ENCODE results near the gene POU2AF3. TPM values are rescaled to one million over a fixed set of nuclear protein-coding genes. Genes with fewer than 3 reads are reported as not detected.

POU2AF3 gene
- total RNA-seq, 1 donor from 2014 or later, result 0.25 TPM

DNA sequence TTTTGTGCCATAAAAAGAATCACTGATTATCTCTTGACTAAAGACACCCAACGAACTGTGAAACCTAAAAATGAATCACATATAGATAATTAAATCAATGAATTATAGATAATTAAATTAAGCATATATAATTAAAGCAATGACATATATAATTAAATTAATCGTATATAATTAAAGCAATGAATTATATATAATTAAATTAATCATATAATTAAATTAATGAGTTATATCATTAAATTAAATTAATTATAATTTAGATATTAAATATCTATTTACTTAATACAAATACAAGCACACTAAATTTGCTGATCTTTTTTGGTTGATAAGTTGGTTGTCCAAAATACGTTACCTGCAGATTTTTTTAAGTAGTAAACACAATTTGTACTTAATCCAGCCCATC is 49.8 kb downstream of the POU2AF3 start:
- H3K4me3 ChIP-seq (ENCODE audit: low read depth, low read length), result no peak overlapping the region
- TF ChIP-seq, protein P1, sequence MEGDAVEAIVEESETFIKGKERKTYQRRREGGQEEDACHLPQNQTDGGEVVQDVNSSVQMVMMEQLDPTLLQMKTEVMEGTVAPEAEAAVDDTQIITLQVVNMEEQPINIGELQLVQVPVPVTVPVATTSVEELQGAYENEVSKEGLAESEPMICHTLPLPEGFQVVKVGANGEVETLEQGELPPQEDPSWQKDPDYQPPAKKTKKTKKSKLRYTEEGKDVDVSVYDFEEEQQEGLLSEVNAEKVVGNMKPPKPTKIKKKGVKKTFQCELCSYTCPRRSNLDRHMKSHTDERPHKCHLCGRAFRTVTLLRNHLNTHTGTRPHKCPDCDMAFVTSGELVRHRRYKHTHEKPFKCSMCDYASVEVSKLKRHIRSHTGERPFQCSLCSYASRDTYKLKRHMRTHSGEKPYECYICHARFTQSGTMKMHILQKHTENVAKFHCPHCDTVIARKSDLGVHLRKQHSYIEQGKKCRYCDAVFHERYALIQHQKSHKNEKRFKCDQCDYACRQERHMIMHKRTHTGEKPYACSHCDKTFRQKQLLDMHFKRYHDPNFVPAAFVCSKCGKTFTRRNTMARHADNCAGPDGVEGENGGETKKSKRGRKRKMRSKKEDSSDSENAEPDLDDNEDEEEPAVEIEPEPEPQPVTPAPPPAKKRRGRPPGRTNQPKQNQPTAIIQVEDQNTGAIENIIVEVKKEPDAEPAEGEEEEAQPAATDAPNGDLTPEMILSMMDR (IDR thresholded peaks at IDR 0.05; ENCODE audit: insufficient read depth, low read length, poor library complexity, severe bottlenecking), result no peak
- peaks cover 2% of the 10 kb centered on the region for H3K27me3 ChIP-seq (ENCODE audit: control insufficient read depth, insufficient read depth, low read length)
- no peaks in the 10 kb centered on the region for H3K36me3 ChIP-seq (ENCODE audit: control insufficient read depth, insufficient read depth, low read length)
- no peak for DNase-seq (ENCODE audit: low read depth)

DNA sequence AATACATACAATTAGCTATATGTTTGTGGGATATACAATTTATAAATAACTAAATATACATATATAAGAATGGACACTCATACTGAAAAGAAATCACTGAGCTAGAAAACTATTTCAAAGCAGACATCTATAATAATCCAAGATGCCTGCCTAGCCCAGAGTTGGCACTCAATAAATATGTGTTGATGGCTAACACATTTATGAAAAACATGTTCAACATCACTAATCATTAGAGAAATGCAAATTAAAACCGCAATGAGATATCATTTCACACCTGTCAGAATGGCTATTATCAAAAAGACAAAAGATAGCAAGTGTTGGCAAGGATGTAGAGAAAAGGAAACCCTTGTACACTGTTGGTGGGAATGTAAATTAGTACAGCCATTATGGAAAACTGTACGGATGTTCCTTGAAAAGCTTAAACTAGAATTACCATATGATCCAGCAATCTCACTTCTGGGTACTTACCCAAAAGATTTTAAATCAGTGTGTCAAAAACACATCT is 50.9 kb downstream of the POU2AF3 start:
- peaks cover 2% of the 10 kb centered on the region for H3K27me3 ChIP-seq (ENCODE audit: control insufficient read depth, insufficient read depth, low read length)

DNA sequence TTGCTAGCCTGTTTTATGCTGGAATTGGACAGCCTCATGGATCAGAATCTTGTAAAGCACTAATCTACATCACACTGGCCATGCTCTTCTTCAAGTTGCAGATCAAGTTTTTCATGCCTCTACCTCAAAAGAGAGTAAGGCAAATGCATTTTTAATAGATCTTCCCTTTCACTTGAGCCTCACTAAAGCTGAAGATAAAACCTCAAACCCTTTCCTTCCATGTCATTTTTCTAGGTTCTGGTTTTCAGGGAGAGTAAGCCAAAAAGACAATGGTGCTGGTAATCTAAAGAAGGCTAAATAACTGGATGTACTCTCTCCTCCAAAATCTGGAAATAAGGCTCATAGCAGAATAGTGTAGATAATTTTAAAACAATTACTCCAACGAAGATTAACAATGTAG is 52.5 kb downstream of the POU2AF3 start:
- Histone ChIP-seq H3K27me3 (ENCODE audit: control insufficient read depth, insufficient read depth, low read length) (peaks cover 2% of the 10 kb centered on the region), H3K4me3 (ENCODE audit: low read depth, low read length) (no peak overlapping the region), H3K36me3 (ENCODE audit: control insufficient read depth, insufficient read depth, low read length) (no peaks in the 10 kb centered on the region)
- no peak for DNase-seq (ENCODE audit: low read depth)
- TF ChIP-seq, protein P1 (IDR thresholded peaks at IDR 0.05; ENCODE audit: insufficient read depth, low read length, poor library complexity, severe bottlenecking), result no peak

More for the DNA sequence above, 50.9 kb downstream of the POU2AF3 start:
- H3K4me3 ChIP-seq (ENCODE audit: low read depth, low read length), result no peak overlapping the region
- no peak for DNase-seq (ENCODE audit: low read depth)
- H3K36me3 ChIP-seq (ENCODE audit: control insufficient read depth, insufficient read depth, low read length), result no peaks in the 10 kb centered on the region
- TF ChIP-seq, protein P1 (IDR thresholded peaks at IDR 0.05; ENCODE audit: insufficient read depth, low read length, poor library complexity, severe bottlenecking), result no peak

DNA sequence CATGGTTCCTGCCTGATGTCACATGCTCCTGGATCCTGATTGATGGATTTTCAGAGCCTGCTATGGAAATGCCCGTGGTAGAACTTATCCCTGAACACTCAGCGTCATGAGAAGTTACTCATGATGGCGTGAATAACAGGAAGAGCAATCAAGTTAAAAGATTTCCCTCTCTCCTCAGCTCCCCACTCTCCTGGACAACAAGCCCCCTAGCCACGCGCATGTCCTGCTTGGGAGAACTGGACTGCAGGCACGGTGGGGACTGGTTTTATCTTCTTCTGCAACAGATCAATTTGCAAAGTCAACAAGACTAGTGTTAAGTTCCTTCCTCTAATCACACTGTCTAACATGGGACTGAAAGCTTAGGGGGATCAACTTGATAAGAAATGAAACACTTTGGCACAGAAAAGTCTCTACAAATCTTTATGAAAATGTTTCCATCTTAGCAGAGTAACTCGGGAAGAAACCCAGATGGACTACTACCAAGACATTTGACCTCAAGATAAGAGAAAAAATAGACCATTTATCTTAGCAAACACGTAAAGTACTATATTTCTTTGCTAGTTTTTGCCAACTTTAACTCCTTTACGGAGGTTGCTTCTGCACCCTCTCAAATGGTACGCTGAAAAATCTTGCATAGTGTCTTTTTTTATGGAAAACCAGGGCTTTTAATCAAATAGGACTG is 53.2 kb downstream of the POU2AF3 start:
- no peak for DNase-seq (ENCODE audit: low read depth)
- peaks cover 2% of the 10 kb centered on the region for H3K27me3 ChIP-seq (ENCODE audit: control insufficient read depth, insufficient read depth, low read length)
- no peak overlapping the region for H3K4me3 ChIP-seq (ENCODE audit: low read depth, low read length)
- TF ChIP-seq, protein P1 (IDR thresholded peaks at IDR 0.05; ENCODE audit: insufficient read depth, low read length, poor library complexity, severe bottlenecking), result no peak
- H3K36me3 ChIP-seq (ENCODE audit: control insufficient read depth, insufficient read depth, low read length), result no peaks in the 10 kb centered on the region

DNA sequence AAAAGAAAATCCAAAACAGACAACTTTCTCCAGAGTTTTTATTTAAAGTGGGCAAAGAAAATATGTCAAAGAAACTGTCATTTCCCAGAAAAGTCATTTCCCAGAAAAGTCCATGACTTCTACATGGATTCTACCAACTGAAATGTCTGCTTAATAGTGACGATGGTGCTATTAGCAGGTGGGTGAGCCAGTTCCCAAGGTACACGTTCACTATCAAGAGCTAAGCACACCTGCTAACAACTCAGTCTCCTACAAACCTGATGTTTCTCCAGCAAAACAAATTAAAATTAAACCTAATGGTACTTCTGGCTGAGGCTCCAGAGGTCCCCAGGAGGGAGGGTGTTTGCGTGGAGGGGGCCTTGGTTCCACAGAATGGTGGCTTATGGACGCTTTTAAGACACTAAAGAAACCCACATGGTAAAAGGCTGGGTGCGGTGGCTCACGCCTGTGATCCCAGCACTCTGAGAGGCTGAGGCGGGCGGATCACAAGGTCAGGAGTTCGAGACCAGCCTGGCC is 53.9 kb downstream of the POU2AF3 start:
- Histone ChIP-seq H3K36me3 (ENCODE audit: control insufficient read depth, insufficient read depth, low read length) (no peaks in the 10 kb centered on the region), H3K27me3 (ENCODE audit: control insufficient read depth, insufficient read depth, low read length) (peaks cover 2% of the 10 kb centered on the region), H3K4me3 (ENCODE audit: low read depth, low read length) (no peak overlapping the region)
- TF ChIP-seq, protein P1 (IDR thresholded peaks at IDR 0.05; ENCODE audit: insufficient read depth, low read length, poor library complexity, severe bottlenecking), result no peak
- no peak for DNase-seq (ENCODE audit: low read depth)

Measured in kidney epithelial cell (primary cell).